Lower lobe of right lung (tissue), 2 donors: Measurements from ENCODE around the gene NUDT12. TPM values are rescaled to one million over a fixed set of nuclear protein-coding genes. Genes with fewer than 3 reads are reported as not detected.

Experiments
- ATAC-seq, 2 donors: fragments of 200-7000 bp; cut with Tn5 transposase; one replicate each; pipeline ENCODE4 v1.9.1; 2020 to 2022; ENCODE audit warnings: mild to moderate bottlenecking in 2 of 2, moderate library complexity in 2 of 2
- DNase-seq: peaks from one replicate; pipeline ENCODE4 v3.0.0-alpha.2; 2020
- H3K27ac ChIP-seq: fragments of 200-600 bp; one replicate; pipeline ENCODE4 v1.8.0; 2022
- H3K27me3 ChIP-seq: fragments of 200-600 bp; one replicate; pipeline ENCODE4 v1.8.0; 2022; ENCODE audit warnings: low read depth
- H3K36me3 ChIP-seq: fragments of 200-600 bp; one replicate; pipeline ENCODE4 v1.8.0; 2022; ENCODE audit warnings: mild to moderate bottlenecking
- H3K4me1 ChIP-seq: fragments of 200-600 bp; one replicate; pipeline ENCODE4 v1.8.0; 2022
- H3K4me3 ChIP-seq: fragments of 200-600 bp; one replicate; pipeline ENCODE4 v1.8.0; 2022; ENCODE audit warnings: mild to moderate bottlenecking
- H3K9me3 ChIP-seq: fragments of 200-600 bp; one replicate; pipeline ENCODE4 v1.8.0; 2022
- CTCF ChIP-seq: fragments of 200-600 bp; IDR thresholded peaks from one replicate; pipeline ENCODE4 v1.8.0; 2022; ENCODE audit warnings: antibody characterized with exemption, mild to moderate bottlenecking
- intact Hi-C: fragments of 100-400 bp; cut with DNase I; formaldehyde crosslinking; loops from one replicate; pipeline ENCODE4 v1.11.0; 2022
- long read RNA-seq: library from polyadenylated mRNA; unstranded; transcript quantifications from one replicate; pipeline ENCODE4 v2.0.0, GENCODE V29; 2021
- total RNA-seq: library from RNA; stranded (reverse); fragmentation: NEBNext Ultra II Directional; extraction: Animal tissue kit (Norgen Biotek cat#: 25700); gene quantifications from one replicate; pipeline ENCODE4 v1.2.1, GENCODE V29; 2021
- donor health status: DM: no; HTN: yes; CAD: no; lungs with severe emphysema.

Gene NUDT12
- 11.8 TPM for total RNA-seq
- long read RNA-seq, transcript NUDT12-201 (7 exons, 3,492 nt): major isoform, 7 of 15 reads
- long read RNA-seq, partial matches to known transcripts: 0 of 15 reads
- long read RNA-seq, other reads (novel, unspliced or antisense): 6 of 15 reads

GRCh38 chr5:103562453-103563157 lies at the start of gene NUDT12:
Gene NUDT12 (minus strand): TSS chr5:103562789. CDS start chr5:103560248, 2,541 bp downstream.
- peaks cover 17% of the 10 kb centered on the region for H3K4me1 ChIP-seq
- no peaks in the 10 kb centered on the region for H3K27me3 ChIP-seq
- peak within 1 kb of the TSS; percentile 69 for H3K4me3 ChIP-seq
- DNase-seq (peak; percentile 71), ATAC-seq (peak; percentile 94 to 95)
- no peaks in the 10 kb centered on the region for H3K9me3 ChIP-seq
- no peak for TF ChIP-seq CTCF
- intact Hi-C loops: no loop called here
- H3K27ac ChIP-seq: peak within 1 kb of the TSS; percentile 77
- H3K36me3 ChIP-seq: no peaks in the 10 kb centered on the region

- intact Hi-C loops: no loop called here
- no peak for DNase-seq
- no peak for TF ChIP-seq CTCF
- Histone ChIP-seq H3K9me3 (no peaks in the 10 kb centered on the region), H3K4me3 (no peak overlapping the region), H3K36me3 (no peaks in the 10 kb centered on the region), H3K27me3 (no peaks in the 10 kb centered on the region), H3K27ac (no peak overlapping the region), H3K4me1 (no peaks in the 10 kb centered on the region)
- no peak for ATAC-seq
These were observed 44.8 kb upstream of the NUDT12 start for GRCh38 chr5:103607346-103607745.

- ATAC-seq (no peak), DNase-seq (no peak)
- Histone ChIP-seq H3K9me3 (no peaks in the 10 kb centered on the region), H3K27ac (no peak overlapping the region), H3K36me3 (no peaks in the 10 kb centered on the region), H3K27me3 (no peaks in the 10 kb centered on the region), H3K4me3 (no peak overlapping the region), H3K4me1 (no peaks in the 10 kb centered on the region)
- intact Hi-C loops: no loop called here
- no peak for TF ChIP-seq CTCF
These were observed 42.7 kb upstream of the NUDT12 start for GRCh38 chr5:103605277-103605676.

GRCh38 chr5:103602438-103602837 lies 39.8 kb upstream of the NUDT12 start:
- TF ChIP-seq CTCF: no peak
- H3K36me3 ChIP-seq: no peaks in the 10 kb centered on the region
- intact Hi-C loops: no loop called here
- H3K9me3 ChIP-seq: no peaks in the 10 kb centered on the region
- ATAC-seq: no peak
- DNase-seq: no peak
- no peaks in the 10 kb centered on the region for H3K27me3 ChIP-seq
- no peaks in the 10 kb centered on the region for H3K4me1 ChIP-seq
- H3K4me3 ChIP-seq: no peak overlapping the region
- no peak overlapping the region for H3K27ac ChIP-seq

GRCh38 chr5:103601314-103601713 lies 38.7 kb upstream of the NUDT12 start:
- intact Hi-C loops: no loop called here
- no peaks in the 10 kb centered on the region for H3K36me3 ChIP-seq
- H3K4me1 ChIP-seq: no peaks in the 10 kb centered on the region
- no peak overlapping the region for H3K27ac ChIP-seq
- DNase-seq: no peak
- no peak for TF ChIP-seq CTCF
- no peaks in the 10 kb centered on the region for H3K9me3 ChIP-seq
- no peak for ATAC-seq
- no peaks in the 10 kb centered on the region for H3K27me3 ChIP-seq
- H3K4me3 ChIP-seq: no peak overlapping the region
